ENCODE data around the gene ARHGAP18. TPM values are rescaled to one million over a fixed set of nuclear protein-coding genes. Genes with fewer than 3 reads are reported as not detected.

The ARHGAP18 gene
- total RNA-seq, 4 donors from 2014 or later: 9.6 to 16.8 (median 13.9) TPM

DNA sequence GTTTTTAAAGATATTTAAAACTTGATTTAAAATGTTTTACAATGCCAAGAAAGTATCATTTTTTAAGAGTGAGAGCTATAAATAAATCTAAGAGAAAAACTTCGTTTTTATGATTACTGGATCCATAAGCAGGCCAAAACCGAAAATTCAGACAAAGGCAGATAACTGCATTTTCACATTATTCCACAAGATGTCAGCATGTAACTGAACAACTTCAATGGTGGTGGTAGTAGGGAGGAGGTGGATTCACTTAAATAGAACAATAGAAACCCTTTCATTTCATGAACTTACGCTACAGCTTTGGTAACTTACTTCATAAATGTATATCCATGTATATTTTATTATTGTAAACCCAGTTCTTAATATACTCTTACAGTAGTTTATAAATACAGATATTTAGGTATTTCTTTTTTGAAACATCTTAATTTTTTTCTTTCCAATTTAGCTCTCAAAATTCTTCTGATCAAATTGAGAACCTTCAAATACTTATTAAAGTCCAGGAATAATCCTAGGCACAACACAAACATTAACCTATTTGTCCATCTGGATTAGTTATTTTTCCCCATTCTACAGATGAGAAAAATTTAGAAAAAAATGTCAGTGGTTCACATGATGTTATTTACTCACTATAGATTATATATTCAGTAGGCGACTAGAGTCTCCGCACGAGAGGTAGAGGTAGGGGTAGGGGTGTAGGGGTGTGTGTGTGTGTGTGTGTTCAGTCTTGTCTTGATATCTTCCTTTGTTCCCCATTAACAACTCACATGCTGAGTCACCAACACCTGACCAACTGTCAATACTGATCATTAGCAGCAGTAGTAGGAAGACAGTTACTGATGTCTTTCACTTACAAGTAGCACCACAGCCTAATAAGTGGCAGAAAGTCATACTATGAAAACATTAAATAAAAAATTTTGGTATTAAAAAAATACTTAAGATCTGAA lies 111.5 kb downstream of the ARHGAP18 start:
- TF ChIP-seq, protein P1, sequence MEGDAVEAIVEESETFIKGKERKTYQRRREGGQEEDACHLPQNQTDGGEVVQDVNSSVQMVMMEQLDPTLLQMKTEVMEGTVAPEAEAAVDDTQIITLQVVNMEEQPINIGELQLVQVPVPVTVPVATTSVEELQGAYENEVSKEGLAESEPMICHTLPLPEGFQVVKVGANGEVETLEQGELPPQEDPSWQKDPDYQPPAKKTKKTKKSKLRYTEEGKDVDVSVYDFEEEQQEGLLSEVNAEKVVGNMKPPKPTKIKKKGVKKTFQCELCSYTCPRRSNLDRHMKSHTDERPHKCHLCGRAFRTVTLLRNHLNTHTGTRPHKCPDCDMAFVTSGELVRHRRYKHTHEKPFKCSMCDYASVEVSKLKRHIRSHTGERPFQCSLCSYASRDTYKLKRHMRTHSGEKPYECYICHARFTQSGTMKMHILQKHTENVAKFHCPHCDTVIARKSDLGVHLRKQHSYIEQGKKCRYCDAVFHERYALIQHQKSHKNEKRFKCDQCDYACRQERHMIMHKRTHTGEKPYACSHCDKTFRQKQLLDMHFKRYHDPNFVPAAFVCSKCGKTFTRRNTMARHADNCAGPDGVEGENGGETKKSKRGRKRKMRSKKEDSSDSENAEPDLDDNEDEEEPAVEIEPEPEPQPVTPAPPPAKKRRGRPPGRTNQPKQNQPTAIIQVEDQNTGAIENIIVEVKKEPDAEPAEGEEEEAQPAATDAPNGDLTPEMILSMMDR (IDR thresholded peaks at IDR 0.05): peak; percentile 71 to 90 (median 81)
- TF ChIP-seq POLR2A (IDR thresholded peaks at IDR 0.05): no peak
- no peak overlapping the region for H3K27ac ChIP-seq
- no peaks in the 10 kb centered on the region for H3K36me3 ChIP-seq
- DNase-seq (ENCODE audit: low spot score in 2 of 2): peak in 1 of 2 donors; percentile 20
- H3K27me3 ChIP-seq: no peaks in the 10 kb centered on the region
- 46 to 48% methylated on average over 6 of the region's 6 CpGs for WGBS, 2 donors
- H3K4me3 ChIP-seq: no peak overlapping the region
- peaks cover 0 to 9% (median 0%) of the 10 kb centered on the region in 4 donors for H3K4me1 ChIP-seq
- no peaks in the 10 kb centered on the region for H3K9me3 ChIP-seq

DNA sequence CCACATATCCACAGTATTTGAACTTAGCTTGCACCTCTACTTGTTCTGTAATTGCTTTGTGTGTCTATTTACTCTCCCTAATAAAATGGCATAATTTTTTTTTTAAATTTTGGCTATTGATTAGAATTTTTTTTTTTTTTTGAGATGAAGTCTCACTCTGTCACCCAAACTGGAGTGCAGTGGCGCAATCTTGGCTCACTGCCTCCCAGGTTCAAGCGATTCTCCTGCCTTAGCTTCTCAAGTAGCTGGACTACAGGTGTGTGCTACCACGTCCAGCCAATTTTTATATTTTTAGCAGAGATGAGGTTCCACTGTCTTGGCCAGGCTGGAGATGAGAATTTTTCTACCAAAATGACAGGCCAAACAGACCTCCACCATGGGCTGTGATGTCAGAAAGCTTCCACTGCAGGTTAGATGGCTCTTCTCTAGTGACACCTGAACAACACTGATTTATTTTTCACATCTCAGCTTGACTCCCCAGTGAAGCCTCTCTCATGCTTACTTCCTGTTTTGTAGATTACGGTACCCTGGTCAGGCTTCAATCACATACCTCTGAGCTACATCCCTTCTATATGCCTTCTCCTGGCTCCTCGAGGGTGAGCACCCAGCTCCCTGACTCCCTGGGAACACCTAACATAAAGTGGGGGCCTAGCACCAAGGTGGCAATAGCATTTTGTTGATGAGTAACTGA lies 112.8 kb downstream of the ARHGAP18 start:
- 90 to 92% methylated on average over 5 of the region's 5 CpGs for WGBS, 2 donors
- Histone ChIP-seq H3K27ac (no peak overlapping the region), H3K9me3 (no peaks in the 10 kb centered on the region), H3K27me3 (no peaks in the 10 kb centered on the region), H3K36me3 (no peaks in the 10 kb centered on the region), H3K4me3 (no peak overlapping the region), H3K4me1 (peaks cover 0 to 9% (median 0%) of the 10 kb centered on the region in 4 donors)
- TF ChIP-seq, protein P1 (IDR thresholded peaks at IDR 0.05): no peak
- no peak for TF ChIP-seq POLR2A (IDR thresholded peaks at IDR 0.05)
- TF ChIP-seq EP300 (IDR thresholded peaks at IDR 0.05): no peak
- DNase-seq (ENCODE audit: low spot score in 2 of 2): no peak

DNA sequence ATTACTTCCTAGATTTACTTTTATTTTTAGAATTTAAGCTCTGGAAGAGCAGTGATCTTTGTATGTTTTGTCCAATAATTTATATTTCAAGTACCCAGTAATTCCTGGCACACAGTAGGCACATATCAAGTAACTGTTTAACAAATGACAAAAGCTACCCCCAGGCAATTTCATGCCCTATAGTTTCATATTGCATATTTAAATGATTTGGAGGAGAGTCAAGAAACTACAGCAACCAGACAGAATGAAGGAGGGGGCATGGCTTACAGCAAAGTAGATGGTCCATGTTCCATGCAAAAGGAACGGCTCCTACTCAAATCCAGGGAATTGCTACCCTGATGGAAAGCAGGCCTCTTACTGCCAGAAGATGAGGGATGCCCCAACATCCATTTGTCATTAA lies 113.5 kb downstream of the ARHGAP18 start:
- Histone ChIP-seq H3K27ac (no peak overlapping the region), H3K36me3 (no peaks in the 10 kb centered on the region)
- WGBS, 2 donors: 82 to 86% methylated on average over 1 of the region's 1 CpG

DNA sequence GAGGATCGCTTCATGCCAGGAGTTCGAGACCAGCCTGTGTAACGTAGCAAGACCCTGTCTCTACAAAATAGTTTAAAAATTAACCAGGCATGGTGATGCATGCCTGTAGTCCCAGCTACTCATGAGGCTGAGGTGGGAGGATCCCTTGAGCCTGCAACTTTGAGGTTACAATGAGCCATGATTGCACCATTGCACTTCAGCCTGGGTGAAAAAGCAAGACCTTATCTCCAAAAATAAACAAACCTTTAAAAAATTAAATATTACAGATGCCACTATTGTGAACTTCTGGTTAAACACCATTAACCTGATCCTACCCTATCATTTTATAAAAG lies 116.8 kb downstream of the ARHGAP18 start:
- TF ChIP-seq, protein P1 (IDR thresholded peaks at IDR 0.05): no peak
- TF ChIP-seq POLR2A (IDR thresholded peaks at IDR 0.05) (no peak), EP300 (IDR thresholded peaks at IDR 0.05) (no peak)
- DNase-seq (ENCODE audit: low spot score in 2 of 2): no peak
- no peaks in the 10 kb centered on the region for H3K27me3 ChIP-seq
- no peaks in the 10 kb centered on the region for H3K36me3 ChIP-seq
- H3K27ac ChIP-seq: no peak overlapping the region
- WGBS, 2 donors: 96 to 98% methylated on average over 3 of the region's 3 CpGs
- H3K4me3 ChIP-seq: no peak overlapping the region
- H3K4me1 ChIP-seq: peaks cover 0 to 2% (median 0%) of the 10 kb centered on the region in 4 donors
- H3K9me3 ChIP-seq: no peaks in the 10 kb centered on the region

More for the DNA sequence above, 113.5 kb downstream of the ARHGAP18 start:
- no peak for TF ChIP-seq EP300 (IDR thresholded peaks at IDR 0.05)
- no peak for TF ChIP-seq POLR2A (IDR thresholded peaks at IDR 0.05)
- TF ChIP-seq, protein P1 (IDR thresholded peaks at IDR 0.05): no peak
- Histone ChIP-seq H3K4me3 (no peak overlapping the region), H3K27me3 (no peaks in the 10 kb centered on the region), H3K4me1 (peaks cover 0 to 9% (median 0%) of the 10 kb centered on the region in 4 donors), H3K9me3 (no peaks in the 10 kb centered on the region)
- DNase-seq (ENCODE audit: low spot score in 2 of 2): no peak
